CD14-positive monocyte (primary cell): Measurements from ENCODE around the gene SPATA12. TPM values are rescaled to one million over a fixed set of nuclear protein-coding genes. Genes with fewer than 3 reads are reported as not detected.

Experiments used
- DNase-seq, 3 donors: peaks; one replicate each; pipeline ENCODE4 v3.0.0-alpha.2; 2011 to 2022
- H2AFZ ChIP-seq: 2 replicates; pipeline ENCODE4 v1.6.0; 2012; ENCODE audit warnings: mild to moderate bottlenecking, low read depth, low read length, inconsistent platforms; ENCODE audit not compliant: insufficient read depth, poor library complexity, severe bottlenecking
- H3K27ac ChIP-seq, 2 donors: 1 replicate in 1 of 2; 2 replicates in 1 of 2; pipeline ENCODE4 v1.5.1; 2012 to 2013; ENCODE audit warnings: low read length in 2 of 2, control low read depth in 1 of 2, inconsistent platforms in 1 of 2, low read depth in 1 of 2, mild to moderate bottlenecking in 1 of 2
- H3K27me3 ChIP-seq, 2 donors: one replicate each; pipeline versions ENCODE4 v1.6.0 to v1.6.1; 2011 to 2013; ENCODE audit warnings: low read length in 2 of 2; ENCODE audit not compliant: control insufficient read depth in 2 of 2, insufficient read depth in 2 of 2
- H3K36me3 ChIP-seq, 2 donors: replicated peaks in 1 of 2; 1 replicate in 1 of 2; 2 replicates in 1 of 2; pipeline versions ENCODE4 v1.5.1 to v1.6.1; 2012 to 2013; ENCODE audit warnings: low read length in 2 of 2, control low read depth in 1 of 2, inconsistent platforms in 1 of 2, mild to moderate bottlenecking in 1 of 2; ENCODE audit not compliant: insufficient read depth in 2 of 2, control insufficient read depth in 1 of 2
- H3K4me1 ChIP-seq, 2 donors: 1 replicate in 1 of 2; 2 replicates in 1 of 2; pipeline versions ENCODE4 v1.5.1 to v1.6.1; 2012 to 2013; ENCODE audit warnings: low read length in 2 of 2, control low read depth in 1 of 2, inconsistent platforms in 1 of 2, mild to moderate bottlenecking in 1 of 2, moderate library complexity in 1 of 2; ENCODE audit not compliant: insufficient read depth in 2 of 2, control insufficient read depth in 1 of 2
- H3K4me2 ChIP-seq: replicated peaks from 2 replicates; pipeline ENCODE3; 2012; ENCODE audit warnings: low read length, moderate library complexity, mild to moderate bottlenecking; ENCODE audit not compliant: poor library complexity, severe bottlenecking; ENCODE audit errors: extremely low read depth
- H3K4me3 ChIP-seq, 3 experiments: fragments of 200-600 bp in 1 of 3; sonication (generic) in 1 of 3; replicated peaks in 1 of 3; 1 replicate in 2 of 3; 2 replicates in 1 of 3; pipeline ENCODE4 v1.5.1; 2011 to 2013; ENCODE audit warnings: low read length in 3 of 3, mild to moderate bottlenecking in 3 of 3, control low read depth in 2 of 3, low read depth in 2 of 3, inconsistent platforms in 1 of 3, moderate library complexity in 1 of 3
- H3K79me2 ChIP-seq: 2 replicates; pipeline ENCODE4 v1.6.0; 2012; ENCODE audit warnings: mild to moderate bottlenecking, control low read depth, inconsistent platforms, low read length, moderate library complexity; ENCODE audit not compliant: insufficient read depth
- H3K9ac ChIP-seq: 2 replicates; pipeline ENCODE4 v1.6.0; 2017; ENCODE audit warnings: low read length, mild to moderate bottlenecking; ENCODE audit not compliant: insufficient read depth, poor library complexity, severe bottlenecking
- H3K9me3 ChIP-seq, 2 donors: replicated peaks in 1 of 2; 1 replicate in 1 of 2; 2 replicates in 1 of 2; pipeline versions ENCODE4 v1.5.1 to v1.6.1; 2012 to 2013; ENCODE audit warnings: low read length in 2 of 2, control low read depth in 1 of 2; ENCODE audit not compliant: control insufficient read depth in 1 of 2, insufficient read depth in 1 of 2
- H4K20me1 ChIP-seq: 2 replicates; pipeline ENCODE4 v1.6.0; 2012; ENCODE audit warnings: mild to moderate bottlenecking, low read length, control low read depth, moderate library complexity; ENCODE audit not compliant: insufficient read depth
- H3K27ac Mint-ChIP-seq, 7 donors: one replicate each; pipeline ENCODE4 v1.8.0; 2020; ENCODE audit warnings: mild to moderate bottlenecking in 7 of 7, mixed read lengths in 7 of 7, moderate library complexity in 6 of 7, inconsistent platforms in 2 of 7
- H3K27me3 Mint-ChIP-seq, 3 donors: one replicate each; pipeline ENCODE4 v1.8.0; 2021 to 2022; ENCODE audit warnings: low read depth in 3 of 3, mild to moderate bottlenecking in 3 of 3, mixed read lengths in 3 of 3, moderate library complexity in 3 of 3, inconsistent platforms in 1 of 3
- H3K36me3 Mint-ChIP-seq, 2 donors: one replicate each; pipeline ENCODE4 v1.8.0; 2020; ENCODE audit warnings: mixed read lengths in 2 of 2, inconsistent platforms in 1 of 2, mild to moderate bottlenecking in 1 of 2
- H3K4me1 Mint-ChIP-seq: one replicate; pipeline ENCODE4 v1.8.0; 2020; ENCODE audit warnings: mild to moderate bottlenecking, mixed read lengths
- H3K4me3 Mint-ChIP-seq, 2 donors: one replicate each; pipeline ENCODE4 v1.8.0; 2020; ENCODE audit warnings: mild to moderate bottlenecking in 2 of 2, mixed read lengths in 2 of 2, moderate library complexity in 1 of 2
- H3K9me3 Mint-ChIP-seq, 7 donors: one replicate each; pipeline ENCODE4 v1.8.0; 2020 to 2022; ENCODE audit warnings: mixed read lengths in 7 of 7, mild to moderate bottlenecking in 6 of 7, moderate library complexity in 6 of 7, inconsistent platforms in 2 of 7
- WGBS: methylation state at CpG from one replicate; pipeline ENCODE4 v1.1.5; 2013; ENCODE audit warnings: missing lambda C conversion rate; ENCODE audit not compliant: insufficient coverage; 5-methylcytosine and 5-hydroxymethylcytosine counted together
- intact Hi-C, 2 donors: fragments of 100-400 bp; cut with micrococcal nuclease; formaldehyde crosslinking; loops; one replicate each; pipeline versions ENCODE4 v1.15.0 to v1.15.1; 2023
- polyA plus RNA-seq, 3 donors: library from polyadenylated mRNA; depleted of rRNA in 1 of 3; unstranded in 2 of 3; stranded (reverse) in 1 of 3; fragments of 300-500 nt in 2 of 3; fragments of >200 nt in 1 of 3; fragmentation: Illumina TruSeq in 2 of 3; gene quantifications; 1 replicate in 2 of 3; 2 replicates in 1 of 3; pipeline ENCODE4 v1.2.3, GENCODE V29; 2012 to 2021
- TF ChIP-seq, protein P1 (sequence below): fragments of 200-600 bp; IDR thresholded peaks from one replicate; pipeline ENCODE4 v1.8.0; 2022; ENCODE audit warnings: antibody characterized with exemption, mild to moderate bottlenecking

Gene SPATA12
- polyA plus RNA-seq, 3 donors: 0.07 to 0.16 (median 0.10) TPM

DNA sequence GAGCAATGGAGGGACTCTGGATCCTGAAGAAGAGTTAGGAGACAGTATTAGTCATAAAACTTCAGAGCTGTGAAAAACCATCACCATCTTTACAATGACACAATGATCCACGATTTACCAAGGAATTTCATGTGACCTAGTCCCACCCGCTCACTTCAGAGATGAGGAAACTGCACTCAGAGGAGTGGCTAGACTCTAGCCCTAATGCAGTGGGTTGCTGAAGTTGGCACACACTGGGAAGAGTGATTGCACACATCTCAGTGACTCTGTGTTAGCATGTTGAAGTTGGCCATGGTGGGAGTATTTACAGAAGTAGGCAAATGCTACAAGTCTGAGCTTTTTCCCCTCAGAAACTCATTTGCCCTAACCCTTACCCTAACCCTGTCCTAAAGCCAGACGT, 35.2 kb upstream of the SPATA12 start:
- intact Hi-C loops: no loop called here
- no peak overlapping the region for H3K27ac ChIP-seq

DNA sequence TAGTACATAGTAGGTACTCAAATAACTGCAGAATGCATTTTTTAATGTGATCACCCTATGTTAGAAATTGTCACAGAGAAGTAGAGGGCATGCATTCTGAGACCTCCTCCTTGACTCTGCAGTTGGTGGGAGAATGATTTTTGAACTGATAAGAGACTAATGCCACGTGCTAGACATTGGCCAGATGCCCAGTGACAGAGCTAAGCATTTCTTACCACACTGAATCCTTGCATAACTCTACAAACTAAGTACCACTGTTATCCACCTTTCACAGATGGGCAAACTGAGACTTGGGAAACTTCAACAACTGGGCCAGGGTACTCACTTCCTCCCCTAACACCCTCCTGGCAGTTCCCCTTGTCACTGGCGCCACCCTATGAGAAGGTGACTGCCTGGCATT, 33.5 kb upstream of the SPATA12 start:
- intact Hi-C loops: no loop called here
- Mint-ChIP-seq H3K4me1 (peaks cover 5% of the 10 kb centered on the region), H3K27me3 (peaks cover 0 to 7% (median 0%) of the 10 kb centered on the region in 3 donors), H3K27ac (no peak overlapping the region), H3K4me3 (no peak overlapping the region), H3K9me3 (no peaks in the 10 kb centered on the region), H3K36me3 (no peaks in the 10 kb centered on the region)
- Histone ChIP-seq H3K79me2 (no peaks in the 10 kb centered on the region), H3K36me3 (no peaks in the 10 kb centered on the region), H3K9me3 (no peaks in the 10 kb centered on the region), H3K4me1 (no peaks in the 10 kb centered on the region), H2AFZ (no peak overlapping the region), H4K20me1 (no peaks in the 10 kb centered on the region), H3K27ac (no peak overlapping the region), H3K27me3 (no peaks in the 10 kb centered on the region), H3K4me3 (no peak overlapping the region), H3K4me2 (no peak overlapping the region), H3K9ac (no peak overlapping the region)
- WGBS: 67% methylated on average over 1 of the region's 2 CpGs
- TF ChIP-seq, protein P1, sequence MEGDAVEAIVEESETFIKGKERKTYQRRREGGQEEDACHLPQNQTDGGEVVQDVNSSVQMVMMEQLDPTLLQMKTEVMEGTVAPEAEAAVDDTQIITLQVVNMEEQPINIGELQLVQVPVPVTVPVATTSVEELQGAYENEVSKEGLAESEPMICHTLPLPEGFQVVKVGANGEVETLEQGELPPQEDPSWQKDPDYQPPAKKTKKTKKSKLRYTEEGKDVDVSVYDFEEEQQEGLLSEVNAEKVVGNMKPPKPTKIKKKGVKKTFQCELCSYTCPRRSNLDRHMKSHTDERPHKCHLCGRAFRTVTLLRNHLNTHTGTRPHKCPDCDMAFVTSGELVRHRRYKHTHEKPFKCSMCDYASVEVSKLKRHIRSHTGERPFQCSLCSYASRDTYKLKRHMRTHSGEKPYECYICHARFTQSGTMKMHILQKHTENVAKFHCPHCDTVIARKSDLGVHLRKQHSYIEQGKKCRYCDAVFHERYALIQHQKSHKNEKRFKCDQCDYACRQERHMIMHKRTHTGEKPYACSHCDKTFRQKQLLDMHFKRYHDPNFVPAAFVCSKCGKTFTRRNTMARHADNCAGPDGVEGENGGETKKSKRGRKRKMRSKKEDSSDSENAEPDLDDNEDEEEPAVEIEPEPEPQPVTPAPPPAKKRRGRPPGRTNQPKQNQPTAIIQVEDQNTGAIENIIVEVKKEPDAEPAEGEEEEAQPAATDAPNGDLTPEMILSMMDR: no peak
- DNase-seq: no peak

More for the DNA sequence above, 35.2 kb upstream of the SPATA12 start:
- Histone ChIP-seq H3K9me3 (no peaks in the 10 kb centered on the region), H4K20me1 (no peaks in the 10 kb centered on the region), H2AFZ (no peak overlapping the region), H3K9ac (no peak overlapping the region), H3K4me2 (no peak overlapping the region), H3K79me2 (no peaks in the 10 kb centered on the region), H3K4me1 (no peaks in the 10 kb centered on the region), H3K36me3 (no peaks in the 10 kb centered on the region), H3K4me3 (no peak overlapping the region), H3K27me3 (no peaks in the 10 kb centered on the region)
- TF ChIP-seq, protein P1: no peak
- H3K4me3 Mint-ChIP-seq: no peak overlapping the region
- no peaks in the 10 kb centered on the region for H3K36me3 Mint-ChIP-seq
- DNase-seq: peak in 1 of 3 donors; percentile 10
- H3K27me3 Mint-ChIP-seq: peaks cover 0 to 7% (median 0%) of the 10 kb centered on the region in 3 donors
- no peaks in the 10 kb centered on the region for H3K4me1 Mint-ChIP-seq
- no peak overlapping the region for H3K27ac Mint-ChIP-seq
- WGBS: 0% methylated on average over 1 of the region's 3 CpGs
- H3K9me3 Mint-ChIP-seq: no peaks in the 10 kb centered on the region
